Hepatocyte (in vitro differentiated cells): ENCODE measurements around the gene TCF7L1. TPM values are rescaled to one million over a fixed set of nuclear protein-coding genes. Genes with fewer than 3 reads are reported as not detected.

Source experiments
- DNase-seq: peaks from one replicate; pipeline ENCODE4 v3.0.0-alpha.2; 2016; ENCODE audit warnings: low spot score
- H2AFZ ChIP-seq: fragments of 200-600 bp; sonication (generic); 2 replicates; pipeline ENCODE4 v1.6.0; 2016; ENCODE audit warnings: antibody characterized with exemption, mild to moderate bottlenecking
- H3K27ac ChIP-seq: fragments of 200-600 bp; sonication (generic); 2 replicates; pipeline ENCODE4 v1.5.1; 2016; ENCODE audit warnings: mild to moderate bottlenecking
- H3K27me3 ChIP-seq: fragments of 200-600 bp; sonication (generic); 2 replicates; pipeline ENCODE4 v1.6.1; 2016
- H3K36me3 ChIP-seq: fragments of 200-600 bp; sonication (generic); replicated peaks from 2 replicates; pipeline ENCODE4 v1.5.1; 2016; ENCODE audit warnings: low read depth; ENCODE audit not compliant: insufficient read depth
- H3K4me1 ChIP-seq: fragments of 200-600 bp; sonication (generic); 2 replicates; pipeline ENCODE4 v1.5.1; 2016; ENCODE audit warnings: mild to moderate bottlenecking, moderate library complexity; ENCODE audit not compliant: insufficient read depth
- H3K4me2 ChIP-seq: fragments of 200-600 bp; sonication (generic); 2 replicates; pipeline ENCODE4 v1.6.0; 2016
- H3K4me3 ChIP-seq: fragments of 200-600 bp; sonication (generic); 2 replicates; pipeline ENCODE4 v1.5.1; 2016; ENCODE audit warnings: mild to moderate bottlenecking
- H3K79me2 ChIP-seq: fragments of 200-600 bp; sonication (generic); 2 replicates; pipeline ENCODE4 v1.6.0; 2017; ENCODE audit warnings: mild to moderate bottlenecking
- H3K9me2 ChIP-seq: fragments of 200-600 bp; sonication (generic); replicated peaks from 2 replicates; pipeline ENCODE4 v1.6.0; 2017; ENCODE audit warnings: mild to moderate bottlenecking; ENCODE audit not compliant: insufficient read depth
- H3K9me3 ChIP-seq: fragments of 200-600 bp; sonication (generic); 2 replicates; pipeline ENCODE4 v1.5.1; 2016; ENCODE audit warnings: low read depth, mild to moderate bottlenecking
- H4K20me1 ChIP-seq: fragments of 200-600 bp; sonication (generic); 2 replicates; pipeline ENCODE4 v1.6.0; 2016; ENCODE audit warnings: mild to moderate bottlenecking; ENCODE audit not compliant: insufficient read depth, poor library complexity, severe bottlenecking
- EZH2 ChIP-seq: fragments of 200-600 bp; sonication (generic); IDR thresholded peaks from 2 replicates; pipeline ENCODE4 v1.6.1; 2016; ENCODE audit warnings: antibody characterized with exemption, mild to moderate bottlenecking, borderline replicate concordance
- EZH2phosphoT487 ChIP-seq: fragments of 200-600 bp; sonication (generic); IDR thresholded peaks from one replicate; pipeline ENCODE4 v1.6.1; 2018; ENCODE audit warnings: antibody characterized with exemption, mild to moderate bottlenecking, low read depth, moderate library complexity; ENCODE audit not compliant: unreplicated experiment, severe bottlenecking
- WGBS: methylation state at CpG from one replicate; pipeline ENCODE4 v1.1.6; 2016; ENCODE audit warnings: low lambda C conversion rate; ENCODE audit errors: missing lambda C conversion rate; 5-methylcytosine and 5-hydroxymethylcytosine counted together
- polyA plus RNA-seq: library from polyadenylated mRNA; unstranded; fragments of >200 nt; fragmentation: Nextera tagmentation; extraction: Ambion mirVana; gene quantifications from 2 replicates; pipeline ENCODE4 v1.2.1, GENCODE V29; 2016
- total RNA-seq: library from RNA; depleted of rRNA; stranded (reverse); fragments of >200 nt; gene quantifications from 2 replicates; pipeline ENCODE4 v1.2.3, GENCODE V29; 2014
- TF ChIP-seq, protein P1 (sequence below): fragments of 200-600 bp; sonication (generic); IDR thresholded peaks from 2 replicates; pipeline ENCODE4 v1.5.1; 2016; ENCODE audit warnings: antibody characterized with exemption, mild to moderate bottlenecking; ENCODE audit not compliant: poor library complexity

The TCF7L1 gene
- total and polyA plus RNA-seq, 2 experiments from 2014 or later: 3.7 to 20.6 TPM

DNA sequence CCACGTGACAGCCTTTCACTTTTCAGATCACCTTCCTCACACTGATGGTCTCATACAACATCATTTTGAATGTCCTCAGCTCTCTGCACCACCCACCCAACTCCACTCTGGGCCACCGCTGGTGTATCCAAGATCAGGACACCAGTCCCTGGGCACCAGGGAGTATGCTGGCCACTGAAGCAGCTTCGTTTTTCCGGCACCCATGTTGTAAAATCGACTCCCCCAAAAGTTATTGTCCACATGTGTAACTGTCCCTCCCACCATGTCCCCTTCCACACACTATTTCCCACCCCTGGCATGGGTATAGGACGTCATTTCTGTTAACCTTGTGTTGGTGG is 98.2 kb downstream of the TCF7L1 start:
- Histone ChIP-seq H3K27ac (peak overlapping the region; percentile 24), H3K79me2 (peaks cover 49% of the 10 kb centered on the region), H3K4me1 (peaks cover 5% of the 10 kb centered on the region), H2AFZ (no peak overlapping the region), H3K4me2 (no peak overlapping the region), H4K20me1 (peaks cover 9% of the 10 kb centered on the region), H3K9me2 (no peaks in the 10 kb centered on the region), H3K9me3 (no peaks in the 10 kb centered on the region), H3K4me3 (no peak overlapping the region), H3K36me3 (no peaks in the 10 kb centered on the region), H3K27me3 (no peaks in the 10 kb centered on the region)
- TF ChIP-seq EZH2: no peak
- TF ChIP-seq, protein P1, sequence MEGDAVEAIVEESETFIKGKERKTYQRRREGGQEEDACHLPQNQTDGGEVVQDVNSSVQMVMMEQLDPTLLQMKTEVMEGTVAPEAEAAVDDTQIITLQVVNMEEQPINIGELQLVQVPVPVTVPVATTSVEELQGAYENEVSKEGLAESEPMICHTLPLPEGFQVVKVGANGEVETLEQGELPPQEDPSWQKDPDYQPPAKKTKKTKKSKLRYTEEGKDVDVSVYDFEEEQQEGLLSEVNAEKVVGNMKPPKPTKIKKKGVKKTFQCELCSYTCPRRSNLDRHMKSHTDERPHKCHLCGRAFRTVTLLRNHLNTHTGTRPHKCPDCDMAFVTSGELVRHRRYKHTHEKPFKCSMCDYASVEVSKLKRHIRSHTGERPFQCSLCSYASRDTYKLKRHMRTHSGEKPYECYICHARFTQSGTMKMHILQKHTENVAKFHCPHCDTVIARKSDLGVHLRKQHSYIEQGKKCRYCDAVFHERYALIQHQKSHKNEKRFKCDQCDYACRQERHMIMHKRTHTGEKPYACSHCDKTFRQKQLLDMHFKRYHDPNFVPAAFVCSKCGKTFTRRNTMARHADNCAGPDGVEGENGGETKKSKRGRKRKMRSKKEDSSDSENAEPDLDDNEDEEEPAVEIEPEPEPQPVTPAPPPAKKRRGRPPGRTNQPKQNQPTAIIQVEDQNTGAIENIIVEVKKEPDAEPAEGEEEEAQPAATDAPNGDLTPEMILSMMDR: no peak
- no peak for TF ChIP-seq EZH2phosphoT487
- 79% methylated on average over 6 of the region's 6 CpGs for WGBS
- no peak for DNase-seq

DNA sequence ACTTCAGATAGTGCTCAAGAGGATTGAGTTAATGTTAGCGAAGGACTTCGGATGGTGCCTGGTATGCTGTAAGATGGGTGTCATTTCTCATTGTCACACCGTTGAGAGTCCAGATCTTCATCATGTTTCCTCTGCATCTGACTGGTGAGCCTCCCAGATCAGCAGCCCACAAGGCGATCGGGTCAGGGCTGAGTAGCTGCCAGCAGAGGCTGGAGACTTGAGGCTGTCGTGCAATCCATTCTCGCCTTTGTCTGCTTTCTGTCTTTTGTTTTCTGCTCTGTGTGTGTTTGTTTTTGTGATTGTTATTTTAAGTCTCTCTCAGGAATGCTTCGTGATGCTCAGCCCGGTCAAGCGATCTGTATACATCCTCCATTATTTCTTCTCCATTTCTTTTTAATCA is 98.8 kb downstream of the TCF7L1 start:
- Histone ChIP-seq H3K9me3 (no peaks in the 10 kb centered on the region), H4K20me1 (peaks cover 10% of the 10 kb centered on the region), H2AFZ (no peak overlapping the region), H3K9me2 (no peaks in the 10 kb centered on the region), H3K36me3 (no peaks in the 10 kb centered on the region), H3K4me3 (no peak overlapping the region), H3K4me1 (peaks cover 5% of the 10 kb centered on the region), H3K4me2 (no peak overlapping the region), H3K27me3 (no peaks in the 10 kb centered on the region), H3K27ac (no peak overlapping the region), H3K79me2 (peaks cover 44% of the 10 kb centered on the region)
- TF ChIP-seq EZH2phosphoT487 (no peak), EZH2 (no peak)
- TF ChIP-seq, protein P1: no peak
- no peak for DNase-seq
- WGBS: 73% methylated on average over 10 of the region's 10 CpGs

DNA sequence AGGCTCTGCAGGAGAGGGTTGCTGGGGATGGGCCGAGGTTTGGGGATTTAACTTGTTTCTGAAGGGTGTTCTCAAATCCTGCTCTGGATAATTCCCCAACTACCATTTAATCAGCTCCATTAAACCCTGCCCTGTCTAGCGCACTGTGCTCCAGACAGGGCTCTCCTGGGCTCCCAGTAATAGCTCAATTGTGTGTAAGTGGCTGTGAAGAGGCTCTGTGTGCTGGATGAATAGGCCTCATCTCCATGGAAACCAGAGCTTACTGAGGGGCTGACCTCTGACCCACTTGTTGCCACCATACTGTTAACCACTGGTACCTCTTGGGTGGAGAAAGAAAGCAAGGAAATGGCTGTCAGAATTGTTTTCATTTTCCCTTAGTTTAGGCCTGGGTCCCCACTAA is 101.7 kb downstream of the TCF7L1 start:
- peaks cover 16% of the 10 kb centered on the region for H4K20me1 ChIP-seq
- H3K27me3 ChIP-seq: no peaks in the 10 kb centered on the region
- no peak overlapping the region for H3K4me2 ChIP-seq
- peaks cover 5% of the 10 kb centered on the region for H3K4me1 ChIP-seq
- 77% methylated on average over 2 of the region's 2 CpGs for WGBS
- no peaks in the 10 kb centered on the region for H3K9me3 ChIP-seq
- no peaks in the 10 kb centered on the region for H3K36me3 ChIP-seq
- DNase-seq: no peak
- no peak overlapping the region for H3K27ac ChIP-seq
- no peak overlapping the region for H2AFZ ChIP-seq
- TF ChIP-seq, protein P1: no peak
- no peak for TF ChIP-seq EZH2phosphoT487
- TF ChIP-seq EZH2: no peak
- peaks cover 19% of the 10 kb centered on the region for H3K79me2 ChIP-seq
- no peak overlapping the region for H3K4me3 ChIP-seq
- no peaks in the 10 kb centered on the region for H3K9me2 ChIP-seq

DNA sequence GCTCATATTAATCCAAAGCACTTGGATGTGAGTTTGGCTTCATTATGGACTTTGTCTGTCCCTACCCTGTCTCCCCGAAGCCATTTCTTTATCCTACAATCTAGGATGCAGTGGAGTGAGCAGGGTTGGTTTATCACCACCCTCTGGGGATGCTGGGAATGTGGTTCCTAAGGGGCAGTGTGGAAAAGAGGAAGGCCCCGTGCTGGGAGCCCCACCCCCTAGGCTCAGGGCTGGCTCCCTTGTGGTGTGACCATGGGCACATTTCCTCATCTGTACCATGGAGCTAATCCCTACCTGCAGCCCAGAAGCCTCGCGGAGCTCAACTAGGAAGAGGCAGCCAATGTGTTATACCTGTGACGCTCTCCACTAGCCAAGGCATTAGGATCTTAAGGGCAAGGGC is 102.1 kb downstream of the TCF7L1 start:
- Histone ChIP-seq H3K79me2 (peaks cover 19% of the 10 kb centered on the region), H3K4me2 (no peak overlapping the region), H3K4me3 (no peak overlapping the region), H3K36me3 (no peaks in the 10 kb centered on the region), H3K4me1 (peaks cover 5% of the 10 kb centered on the region), H3K9me3 (no peaks in the 10 kb centered on the region), H4K20me1 (peaks cover 16% of the 10 kb centered on the region), H3K27ac (no peak overlapping the region), H3K9me2 (no peaks in the 10 kb centered on the region), H2AFZ (no peak overlapping the region), H3K27me3 (no peaks in the 10 kb centered on the region)
- TF ChIP-seq EZH2phosphoT487 (no peak), EZH2 (no peak)
- TF ChIP-seq, protein P1: no peak
- no peak for DNase-seq
- WGBS: 91% methylated on average over 5 of the region's 5 CpGs
